GM18873 (cell line): ENCODE data around the gene HORMAD2.
"Not testable (repeated sequence)": the region's sequence is repeated elsewhere in the genome, so short reads cannot be mapped to it uniquely, and the experiment has no call there.

ENCODE experiments used
- ATAC-seq: cut with Tn5 transposase; IDR thresholded peaks from one replicate; pipeline ENCODE4 v1.9.1; 2021; ENCODE audit warnings: mild to moderate bottlenecking, moderate library complexity, moderate number of reproducible peaks; ENCODE audit not compliant: unreplicated experiment, low FRiP score

The HORMAD2 gene

GRCh38 chr22:30054764-30055069, 25.5 kb upstream of the HORMAD2 start:
- no peak for ATAC-seq

GRCh38 chr22:30056015-30056414, 24.2 kb upstream of the HORMAD2 start:
- no peak for ATAC-seq

- ATAC-seq: no peak
Measured at GRCh38 chr22:30057375-30057774, 22.9 kb upstream of the HORMAD2 start.

- ATAC-seq: not testable (repeated sequence)
Measured at GRCh38 chr22:30059346-30060020, 20.8 kb upstream of the HORMAD2 start.

- ATAC-seq: not testable (repeated sequence)
Measured at GRCh38 chr22:30061094-30061493, 19.2 kb upstream of the HORMAD2 start.

DNA sequence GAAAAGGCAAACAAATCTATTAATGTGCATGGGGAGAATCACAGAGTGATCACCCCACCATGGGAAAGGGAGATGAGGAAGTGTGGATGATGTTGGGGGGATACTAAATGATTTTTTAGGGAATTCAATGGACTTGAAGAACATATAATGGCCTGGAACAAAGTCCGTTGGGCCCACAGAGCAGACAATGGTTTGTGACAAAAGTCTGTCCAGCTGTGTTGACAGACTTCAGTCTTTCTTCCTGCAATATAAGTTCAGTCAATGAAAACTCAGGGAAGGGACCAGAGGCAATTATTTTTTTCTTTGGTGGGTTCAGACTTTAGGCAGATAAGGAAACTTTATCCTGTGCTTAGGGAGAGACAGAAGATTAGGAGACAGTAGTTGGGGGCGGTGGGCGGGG, 18.0 kb upstream of the HORMAD2 start:
- ATAC-seq: no peak

DNA sequence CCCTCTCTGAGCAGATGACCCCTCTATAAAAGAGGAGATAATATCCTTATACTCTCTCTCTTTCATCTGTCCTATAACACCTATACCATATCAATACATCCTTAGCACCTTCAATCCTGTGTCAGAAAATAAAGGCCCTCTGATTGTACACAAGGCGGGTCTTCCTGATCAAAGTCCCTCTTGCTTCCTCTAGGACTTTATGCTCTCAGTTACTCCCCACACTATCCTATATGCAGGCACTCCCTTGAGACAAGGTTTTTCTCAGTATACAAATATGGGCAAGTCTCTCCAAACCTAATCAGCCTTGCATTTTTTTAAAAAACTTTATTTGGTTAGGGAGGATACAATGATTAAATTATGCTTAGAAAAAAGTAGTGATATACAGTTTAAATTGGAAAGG, 17.3 kb upstream of the HORMAD2 start:
- ATAC-seq: no peak

DNA sequence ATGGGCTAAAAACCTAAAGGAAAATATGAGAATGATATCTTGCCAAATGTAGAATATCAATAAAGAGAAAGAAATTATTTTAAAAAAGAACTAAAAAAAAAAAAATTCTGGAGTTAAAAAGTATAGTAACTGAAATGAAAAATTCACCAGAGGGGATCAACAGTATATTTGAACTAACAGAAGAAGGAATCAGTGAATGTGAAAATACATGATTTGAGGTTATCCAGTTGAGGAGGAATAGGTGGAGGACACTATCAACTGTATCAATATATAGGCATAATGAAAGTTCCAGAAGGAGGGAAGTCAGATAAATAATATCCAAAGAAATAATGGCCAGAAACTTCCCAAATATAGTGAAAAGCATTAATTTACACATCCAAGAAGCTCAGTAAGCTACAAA, 16.1 kb upstream of the HORMAD2 start:
- ATAC-seq: no peak

GRCh38 chr22:30073743-30074142, 6.5 kb upstream of the HORMAD2 start:
- no peak for ATAC-seq

DNA sequence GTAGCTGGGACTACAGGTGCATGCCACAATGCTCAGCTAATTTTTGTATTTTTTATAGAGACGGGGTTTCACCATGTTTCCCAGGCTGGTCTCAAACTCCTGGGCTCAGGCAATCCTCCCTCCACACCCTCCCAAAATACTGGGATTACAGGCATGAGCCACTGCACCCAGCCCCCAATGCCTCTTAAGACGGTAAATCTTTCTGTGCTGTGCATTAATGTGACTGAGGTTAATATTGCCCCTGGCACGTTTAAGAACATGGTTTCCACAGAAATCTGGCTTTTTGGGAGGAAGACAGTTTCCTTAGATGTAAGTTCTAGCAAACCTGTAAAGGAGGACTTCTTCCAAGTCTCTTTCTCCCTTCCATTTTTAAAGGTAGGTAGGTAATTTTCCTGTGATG, 6.1 kb upstream of the HORMAD2 start:
- no peak for ATAC-seq

GRCh38 chr22:30074994-30075393, 5.3 kb upstream of the HORMAD2 start:
- no peak for ATAC-seq

GRCh38 chr22:30077279-30077880, 2.9 kb upstream of the HORMAD2 start:
- ATAC-seq: no peak

- no peak for ATAC-seq
Measured at GRCh38 chr22:30078320-30079311, 1.6 kb upstream of the HORMAD2 start.

DNA sequence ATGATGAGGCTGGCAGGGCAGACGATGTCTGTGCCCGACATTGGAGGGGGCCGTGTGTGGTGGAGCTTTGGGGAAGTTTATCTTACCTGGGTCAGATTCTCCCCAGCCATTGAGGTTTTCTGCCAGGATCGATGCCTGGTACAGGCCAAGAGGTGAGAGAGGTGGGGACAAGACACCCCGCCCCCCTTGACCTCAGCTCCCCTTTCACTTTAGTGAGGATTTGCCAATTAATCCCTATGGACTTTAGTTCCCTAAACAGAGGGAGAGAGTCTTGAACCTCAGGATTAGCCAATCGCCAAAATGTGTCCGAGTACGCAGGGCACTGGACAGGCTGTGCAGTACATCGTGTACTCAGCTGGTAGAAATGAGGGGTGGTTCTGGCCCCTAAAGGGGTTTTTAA, 541 bp downstream of the HORMAD2 start:
- no peak for ATAC-seq

- no peak for ATAC-seq
Measured at GRCh38 chr22:30086496-30086895, 6.2 kb downstream of the HORMAD2 start.

GRCh38 chr22:30087037-30087436, 6.8 kb downstream of the HORMAD2 start:
- ATAC-seq: not testable (repeated sequence)

- no peak for ATAC-seq
Measured at GRCh38 chr22:30087611-30088010, 7.3 kb downstream of the HORMAD2 start.

- ATAC-seq: no peak
Measured at GRCh38 chr22:30088468-30088867, 8.2 kb downstream of the HORMAD2 start.

- no peak for ATAC-seq
Measured at GRCh38 chr22:30089655-30089974, 9.4 kb downstream of the HORMAD2 start.

GRCh38 chr22:30092686-30093085, 12.4 kb downstream of the HORMAD2 start:
- ATAC-seq: no peak

DNA sequence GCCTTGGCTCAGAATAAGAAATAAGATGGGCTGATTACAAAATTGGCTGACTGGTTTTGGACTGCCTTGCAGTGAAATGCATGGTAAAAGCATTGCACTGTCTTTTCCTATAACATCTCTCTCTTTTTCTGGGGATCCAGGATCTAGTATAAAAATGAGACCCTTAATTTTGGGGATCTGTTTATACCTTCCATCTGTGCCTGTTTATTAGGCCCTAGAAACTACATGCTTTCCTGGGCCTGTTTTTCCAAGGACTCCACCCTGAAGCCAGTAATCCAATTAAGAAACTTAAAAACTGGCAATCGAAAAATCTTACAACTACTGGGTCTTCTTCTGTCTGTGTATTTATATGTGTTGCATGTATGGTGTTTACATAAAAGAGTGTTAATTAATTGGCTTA, 14.5 kb downstream of the HORMAD2 start:
- ATAC-seq: no peak

GRCh38 chr22:30097861-30098260, 17.6 kb downstream of the HORMAD2 start:
- no peak for ATAC-seq
